Measurements from ENCODE around the gene COL11A2.

COL11A2 gene

DNA sequence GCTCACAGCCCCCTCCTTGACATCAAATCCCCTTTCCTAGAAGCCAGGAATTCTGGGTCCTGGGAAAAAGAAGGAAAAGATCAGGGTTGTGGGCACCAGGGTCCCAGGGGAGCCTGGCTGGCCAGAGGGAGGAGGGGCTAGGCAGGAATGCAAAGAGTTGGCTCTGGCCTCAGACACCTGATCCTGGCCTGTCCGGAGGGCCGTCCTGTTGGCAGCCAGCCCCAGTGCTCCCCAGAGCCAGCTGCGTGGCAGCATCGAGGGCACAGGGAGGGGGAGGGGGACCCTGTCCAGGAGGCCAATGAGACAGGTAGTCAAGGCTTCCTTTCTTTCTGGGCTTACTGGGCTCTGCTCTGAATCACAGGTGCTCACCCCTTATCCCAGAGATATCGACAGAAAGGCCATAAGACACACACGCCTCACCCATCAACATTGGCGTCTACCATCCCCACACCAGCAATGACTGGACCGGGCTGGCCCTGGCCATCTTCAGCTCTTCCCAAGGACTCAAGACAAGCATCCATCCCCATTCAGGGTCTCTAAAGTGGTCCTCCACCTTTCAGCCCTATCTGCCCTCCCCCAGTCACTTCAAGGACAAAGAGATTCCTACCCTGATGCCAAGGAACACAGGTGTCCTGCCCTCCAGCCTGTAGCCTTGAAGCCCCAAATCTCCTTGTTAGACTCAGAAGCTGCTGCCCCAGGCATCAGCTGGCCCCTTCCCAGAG, 723 bp downstream of the COL11A2 start:
- no peak for DNase-seq

DNA sequence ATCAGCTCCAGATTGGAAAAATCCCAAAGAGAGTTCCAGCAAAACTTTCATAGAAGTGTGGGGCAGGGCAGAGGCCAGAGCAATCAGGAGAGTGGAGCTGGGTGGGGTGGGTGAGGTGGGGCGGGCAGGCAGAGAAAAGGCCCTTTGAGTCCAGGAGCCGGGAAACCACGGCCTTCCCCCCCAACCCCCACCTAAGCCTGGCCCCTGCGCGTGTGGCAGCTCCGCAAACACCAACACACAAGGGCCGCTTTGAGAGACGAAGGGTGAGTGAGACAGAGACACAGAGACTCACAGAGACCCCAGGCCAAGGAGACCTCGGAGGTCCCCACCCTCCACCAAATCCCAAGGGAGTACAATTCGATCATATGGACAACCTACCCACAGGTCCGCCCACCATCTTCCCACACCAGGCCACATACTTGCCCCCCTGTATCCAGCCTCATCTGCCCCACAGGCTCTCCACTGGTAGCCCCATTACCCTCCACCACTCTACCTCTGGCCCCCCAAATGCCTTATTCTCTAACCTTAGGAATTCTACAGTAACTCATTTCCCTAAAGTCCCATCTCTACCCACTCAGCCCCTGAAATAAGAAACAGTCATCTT, 1.7 kb downstream of the COL11A2 start:
- no peak for DNase-seq

DNA sequence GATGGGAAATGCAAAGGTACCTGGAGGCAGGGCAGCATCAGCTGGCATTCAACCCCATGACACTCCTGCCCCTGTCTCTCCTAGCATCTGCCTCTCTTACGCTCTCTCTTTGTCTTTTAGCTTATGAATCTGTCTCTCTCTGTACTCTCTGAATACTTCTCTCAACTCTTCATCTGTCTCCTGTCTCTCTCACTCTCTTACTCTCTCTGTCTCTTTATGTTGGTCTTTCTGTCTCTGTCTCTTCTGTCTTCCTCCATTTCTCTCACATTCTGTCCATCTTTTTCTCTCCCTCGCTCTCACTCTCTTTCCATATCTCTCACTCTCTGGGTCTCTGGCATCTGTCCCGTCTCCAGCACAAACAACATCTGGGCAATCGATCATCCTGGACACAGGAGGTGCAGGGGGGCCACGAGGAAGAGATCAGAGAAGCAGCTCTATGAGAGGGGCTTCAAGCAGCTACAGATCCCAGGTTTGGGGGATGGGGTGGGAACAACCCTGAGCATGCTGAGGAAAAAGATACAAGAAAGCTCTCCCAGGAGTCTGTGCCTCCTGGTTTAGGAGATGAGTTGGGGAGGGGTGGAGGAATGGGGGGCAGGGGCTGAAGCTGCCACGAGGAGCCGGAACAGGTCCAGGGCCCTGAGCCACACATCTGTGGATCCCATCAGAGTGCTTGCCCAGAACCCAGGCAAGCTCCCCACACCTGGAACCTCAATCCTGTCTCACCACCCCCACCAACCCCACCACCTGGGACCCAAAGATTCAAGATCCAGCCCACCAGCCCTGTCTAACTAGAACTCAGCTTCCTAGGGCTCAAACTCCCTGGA, 2.4 kb downstream of the COL11A2 start:
- no peak for DNase-seq

DNA sequence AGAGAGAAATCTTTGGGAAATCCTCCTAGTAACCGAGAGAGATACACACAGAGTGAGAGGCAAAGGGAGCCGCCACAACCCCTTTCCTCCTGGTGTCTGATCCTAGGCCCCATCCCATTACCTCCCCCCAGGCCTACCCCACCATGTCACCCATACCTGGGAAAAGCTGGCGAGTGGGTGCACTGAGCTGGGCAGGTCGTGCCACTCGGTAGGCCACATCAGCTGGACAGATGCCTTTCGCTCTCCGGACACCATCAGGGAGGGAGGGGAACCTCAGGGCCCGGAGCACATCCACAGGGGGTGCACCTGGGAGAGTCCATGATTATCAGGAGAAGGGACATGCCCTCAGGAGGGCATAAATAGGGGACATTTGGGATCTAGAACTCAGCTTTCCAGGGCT, 3.1 kb downstream of the COL11A2 start:
- no peak for DNase-seq

DNA sequence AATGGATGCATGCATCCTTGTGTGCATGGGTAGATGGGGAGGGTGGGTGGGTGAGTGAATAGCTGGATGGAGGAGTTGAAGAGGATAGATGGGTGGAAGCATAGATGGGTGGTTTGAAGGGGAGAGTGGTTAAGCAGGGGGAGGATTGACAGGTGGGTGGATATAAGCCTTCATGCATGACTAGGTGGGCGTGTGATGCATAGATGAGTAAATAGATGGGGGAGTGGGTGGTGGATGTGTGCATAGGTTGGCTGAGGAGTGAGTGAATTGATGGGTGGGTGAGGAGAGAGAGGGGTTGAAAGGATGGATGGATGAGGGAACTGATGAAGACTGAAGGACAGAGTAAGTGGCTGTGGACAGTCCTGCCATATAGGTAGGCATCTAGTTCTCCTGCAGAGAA, 4.5 kb downstream of the COL11A2 start:
- DNase-seq = no peak

DNA sequence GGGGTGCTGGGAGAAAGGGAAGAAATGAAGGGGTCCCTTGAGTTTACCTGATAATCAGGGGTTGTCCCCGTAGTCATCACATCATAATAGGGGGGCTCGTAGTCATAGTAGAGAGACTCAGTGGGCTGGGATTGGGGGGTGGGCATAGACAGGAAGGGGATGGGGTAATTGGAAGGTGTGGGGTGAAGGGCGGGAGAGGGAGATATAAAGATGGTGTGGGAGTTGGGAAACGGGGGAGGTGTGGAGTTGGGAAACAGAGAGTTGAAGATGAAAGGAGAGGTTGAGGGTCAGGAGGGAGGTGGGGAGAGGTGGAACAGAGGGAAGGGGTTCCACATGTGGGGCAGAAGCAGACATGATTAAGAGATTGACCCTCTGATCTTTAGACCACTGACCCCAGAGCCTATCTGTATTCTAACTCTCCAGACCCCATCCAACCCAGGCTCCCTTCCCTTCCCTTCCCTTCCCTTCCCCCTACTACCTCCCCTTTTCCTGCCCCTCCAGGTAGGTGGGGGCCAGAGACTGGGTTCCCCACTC, 6.5 kb downstream of the COL11A2 start:
- DNase-seq = no peak

DNA sequence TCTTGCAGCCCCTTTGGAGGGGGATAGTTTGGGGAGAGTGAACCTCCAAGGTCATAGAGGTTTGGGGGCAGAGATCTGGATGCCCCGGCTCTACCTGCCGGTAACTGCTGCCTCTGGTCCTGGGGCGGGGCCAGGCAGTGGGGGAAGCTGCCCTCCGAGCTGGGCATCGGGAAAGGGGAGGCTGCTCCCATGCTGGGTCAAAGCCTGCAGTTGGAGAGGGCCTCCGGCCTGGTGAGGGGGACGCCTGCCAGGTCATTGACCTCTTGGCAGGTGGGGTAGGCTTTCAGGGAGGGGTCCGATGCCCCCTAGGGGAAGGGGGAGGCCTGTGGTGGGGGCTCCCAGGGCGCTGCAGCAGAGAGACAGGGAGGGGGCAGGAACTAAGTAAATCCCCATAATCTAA, 7.1 kb downstream of the COL11A2 start:
- no peak for DNase-seq

DNA sequence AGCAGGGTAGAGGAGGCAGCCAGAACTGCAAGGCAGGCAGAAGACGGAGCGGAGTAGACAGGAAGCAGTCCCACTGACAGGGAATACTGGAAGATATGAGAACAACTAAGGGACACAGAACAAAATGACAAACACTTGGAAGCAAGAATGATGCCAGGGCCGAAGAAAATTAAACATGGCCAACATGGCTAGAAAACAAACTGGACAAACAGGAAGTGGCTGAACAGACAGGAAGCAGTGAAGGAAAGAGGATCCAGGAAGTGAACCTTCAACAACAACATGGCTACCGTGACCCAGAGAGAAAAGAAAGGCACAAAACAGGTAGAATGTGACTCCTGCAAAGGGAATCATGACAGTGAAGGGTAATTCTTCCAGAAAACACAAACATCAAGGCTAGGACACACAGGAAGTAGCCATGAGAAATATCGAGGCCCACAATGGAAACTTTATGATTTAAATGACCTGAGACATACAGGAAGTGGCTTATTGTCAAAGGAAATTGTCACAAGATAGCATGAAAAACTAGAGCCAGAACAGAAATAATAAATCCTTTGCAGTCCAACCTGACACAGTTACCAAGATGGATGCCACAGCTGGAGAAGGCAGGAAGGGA, 9.1 kb downstream of the COL11A2 start:
- no peak for DNase-seq

DNA sequence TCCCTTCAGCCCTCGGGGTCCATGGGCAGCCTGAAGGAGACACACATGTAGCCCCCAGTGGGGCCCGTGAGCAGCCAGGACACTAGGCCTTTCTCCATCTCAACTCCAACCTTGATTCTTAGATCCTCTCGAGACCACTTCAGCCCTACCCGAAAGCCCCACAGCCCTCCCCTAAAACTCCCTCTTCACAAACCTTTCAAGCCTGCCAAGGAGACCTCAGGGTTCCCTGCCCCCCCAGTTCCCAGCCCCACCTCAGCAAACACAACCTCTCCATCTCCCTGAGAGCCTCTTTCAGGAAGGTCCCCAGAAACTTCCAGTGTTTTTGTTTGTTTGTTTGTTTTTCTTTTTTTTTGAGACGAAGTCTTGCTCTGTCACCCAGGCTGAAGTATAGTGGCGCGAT, 11.1 kb downstream of the COL11A2 start:
- DNase-seq = no peak

DNA sequence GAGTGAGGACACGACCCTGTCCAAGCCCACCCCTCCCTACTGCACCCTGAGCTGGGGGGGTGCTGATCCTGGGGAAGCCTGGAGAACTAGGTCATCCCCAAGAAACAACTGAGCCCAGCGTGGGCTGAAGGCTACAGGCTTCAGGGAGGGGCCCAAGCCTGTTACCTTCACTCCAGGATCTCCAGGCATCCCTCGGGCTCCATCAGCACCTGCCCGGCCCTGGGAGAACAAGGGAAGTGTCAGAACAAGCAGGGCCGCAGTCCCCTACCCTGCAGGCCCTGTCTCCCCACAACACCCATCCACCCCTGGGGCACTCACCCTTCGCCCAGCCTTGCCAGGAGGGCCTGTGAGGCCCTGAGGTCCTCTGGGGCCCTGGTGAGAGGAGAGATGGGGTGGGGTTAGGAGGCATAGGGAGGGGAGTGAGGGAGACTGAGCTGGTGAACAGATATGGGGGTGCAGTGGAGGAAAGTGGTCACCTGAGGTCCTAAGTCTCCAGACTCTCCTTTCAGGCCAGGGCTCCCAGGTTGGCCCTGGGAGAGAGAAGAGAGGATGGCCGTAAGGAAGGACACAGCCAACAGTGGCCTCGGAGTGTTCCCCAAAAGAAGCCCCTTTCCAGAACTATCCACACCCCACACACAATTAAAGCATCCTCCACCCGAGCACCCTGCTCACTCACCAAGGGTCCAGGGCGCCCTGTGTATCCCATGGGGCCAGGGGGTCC, 13.4 kb downstream of the COL11A2 start:
- no peak for DNase-seq

DNA sequence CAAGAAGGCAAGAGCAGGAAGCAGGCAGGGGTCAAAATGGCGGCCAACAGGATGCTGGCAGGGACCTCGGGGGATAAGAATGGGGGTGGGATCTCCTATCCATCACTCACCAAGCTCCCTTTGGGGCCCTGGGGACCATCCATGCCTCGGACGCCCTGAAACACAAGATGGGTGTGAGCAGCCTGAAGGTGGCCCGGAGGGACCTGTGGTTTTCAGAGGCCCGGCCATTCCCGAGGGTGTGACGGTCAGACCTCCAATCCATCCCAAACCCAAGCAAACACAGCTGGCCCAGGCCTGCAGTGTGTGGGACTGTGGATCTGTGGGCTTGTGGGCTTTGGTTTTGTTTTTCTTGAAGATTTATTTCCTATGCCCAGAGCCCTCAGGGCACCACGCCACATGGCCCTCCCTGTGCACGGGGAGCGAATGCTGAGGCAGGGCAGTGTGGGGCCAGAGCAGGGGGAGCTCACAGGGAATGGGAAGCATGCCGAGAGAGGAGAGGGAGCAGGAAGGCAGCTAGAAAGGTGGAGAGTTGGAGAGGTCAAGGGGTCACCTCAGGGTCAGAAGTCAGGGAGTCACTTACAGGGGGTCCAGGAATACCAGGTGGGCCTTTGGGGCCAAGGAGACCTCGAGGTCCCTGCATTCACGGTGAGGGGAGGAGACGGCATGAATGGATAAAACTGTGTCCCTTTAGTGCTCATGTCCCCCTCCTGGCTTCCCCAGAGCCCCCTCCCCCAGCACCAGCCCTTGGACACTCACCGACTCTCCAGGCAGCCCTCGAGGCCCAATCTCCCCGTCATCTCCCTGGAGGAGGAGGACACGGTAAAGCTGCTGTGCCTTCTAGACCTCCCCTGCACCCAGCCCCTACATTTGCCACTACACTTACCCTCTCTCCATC, 14.5 kb downstream of the COL11A2 start:
- DNase-seq = no peak

DNA sequence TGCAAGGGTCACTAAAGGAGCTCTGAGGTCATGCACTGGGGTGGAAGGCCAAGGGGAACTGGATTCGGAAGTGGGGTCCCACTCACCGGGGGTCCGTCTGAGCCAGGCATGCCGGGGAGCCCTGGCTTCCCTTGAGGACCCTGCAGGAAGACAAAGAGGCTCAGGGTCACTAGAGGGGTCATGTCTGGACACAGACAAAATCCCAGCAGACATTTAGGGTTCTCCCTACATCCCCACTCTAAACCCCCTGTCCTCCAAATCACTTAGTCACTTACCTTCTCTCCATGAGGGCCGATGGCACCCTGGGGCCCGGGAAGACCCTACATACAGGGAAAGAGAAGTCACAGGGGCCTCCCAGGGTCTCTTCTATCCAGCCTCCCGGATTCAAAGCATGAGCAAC, 15.4 kb downstream of the COL11A2 start:
- DNase-seq = no peak

DNA sequence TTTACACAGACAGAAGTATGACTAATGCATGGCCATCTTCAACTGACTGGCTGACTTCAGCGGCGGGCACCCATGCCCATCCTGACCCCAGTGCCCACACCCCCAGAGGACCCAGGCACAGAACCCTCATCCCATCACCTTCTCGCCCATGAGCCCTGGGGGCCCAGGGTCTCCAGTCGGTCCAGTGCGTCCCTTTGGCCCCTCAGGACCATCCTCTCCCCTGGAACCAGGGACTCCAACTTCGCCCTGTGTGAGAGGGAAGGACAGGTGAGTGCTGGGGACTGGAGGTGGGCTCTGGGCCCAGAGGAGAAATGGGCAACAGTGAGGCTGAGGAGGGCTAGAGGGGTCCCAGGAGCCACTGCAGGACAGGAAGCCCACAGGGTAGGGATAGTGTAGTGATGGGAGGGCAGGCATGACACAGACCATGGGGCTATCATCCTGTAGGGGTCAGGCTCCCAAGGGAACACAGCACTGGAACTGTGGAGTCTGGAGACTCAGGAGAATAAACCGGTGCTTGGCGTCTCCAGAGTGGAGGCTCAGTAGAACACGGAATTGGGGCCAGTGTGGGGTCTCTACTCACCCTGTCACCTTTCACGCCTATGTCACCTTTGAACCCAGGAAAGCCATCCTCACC, 16.7 kb downstream of the COL11A2 start:
- no peak for DNase-seq

DNA sequence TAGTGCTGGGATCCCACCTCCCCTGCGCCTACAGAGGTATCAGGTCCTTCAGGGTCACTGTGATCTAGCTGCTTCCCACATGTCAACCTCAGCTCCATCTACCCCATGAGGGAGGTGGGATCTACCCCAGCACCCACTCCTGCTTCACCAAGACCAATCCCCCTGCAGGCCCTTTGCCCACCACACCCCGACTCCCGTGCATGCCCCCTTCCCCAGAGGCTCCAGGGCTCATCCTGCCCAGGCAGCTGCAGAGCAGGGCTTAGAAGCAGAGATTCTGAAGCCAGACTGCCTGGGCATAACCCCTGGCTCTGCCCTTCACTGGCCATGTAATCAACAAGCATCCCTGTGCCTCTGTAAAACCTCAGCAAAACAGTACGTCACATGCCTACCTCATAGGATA, 17.5 kb downstream of the COL11A2 start:
- no peak for DNase-seq

DNA sequence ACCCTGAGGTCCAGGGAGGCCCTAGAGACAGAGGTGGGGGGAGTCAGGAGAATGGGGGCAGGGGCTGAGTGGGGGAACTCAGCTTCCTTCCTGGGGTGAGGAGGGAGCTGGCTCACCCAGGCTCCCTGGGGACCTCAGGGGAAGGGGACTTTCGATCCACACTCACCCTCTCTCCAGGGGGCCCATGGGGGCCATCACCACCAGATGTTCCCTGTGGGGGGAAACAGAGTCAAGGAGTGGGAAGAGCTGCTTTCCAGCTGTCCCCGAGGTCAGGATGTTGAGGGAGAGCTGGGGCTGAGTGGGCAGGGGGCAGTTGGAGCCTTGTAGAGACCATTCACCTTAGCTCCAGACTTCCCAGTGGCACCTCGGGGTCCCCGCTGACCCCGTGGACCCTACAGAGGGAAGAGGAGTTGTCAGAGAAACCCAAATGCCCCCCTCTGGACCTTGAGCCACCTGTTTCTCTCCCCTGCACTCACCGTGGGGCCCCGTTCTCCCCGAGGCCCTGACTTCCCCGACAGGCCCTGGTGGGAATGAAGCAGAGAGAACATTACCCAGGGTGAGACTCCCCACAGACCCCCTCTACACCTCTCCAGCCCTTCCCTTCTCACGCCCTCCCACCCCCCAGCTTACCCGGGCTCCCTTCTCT, 18.6 kb downstream of the COL11A2 start:
- DNase-seq = no peak

DNA sequence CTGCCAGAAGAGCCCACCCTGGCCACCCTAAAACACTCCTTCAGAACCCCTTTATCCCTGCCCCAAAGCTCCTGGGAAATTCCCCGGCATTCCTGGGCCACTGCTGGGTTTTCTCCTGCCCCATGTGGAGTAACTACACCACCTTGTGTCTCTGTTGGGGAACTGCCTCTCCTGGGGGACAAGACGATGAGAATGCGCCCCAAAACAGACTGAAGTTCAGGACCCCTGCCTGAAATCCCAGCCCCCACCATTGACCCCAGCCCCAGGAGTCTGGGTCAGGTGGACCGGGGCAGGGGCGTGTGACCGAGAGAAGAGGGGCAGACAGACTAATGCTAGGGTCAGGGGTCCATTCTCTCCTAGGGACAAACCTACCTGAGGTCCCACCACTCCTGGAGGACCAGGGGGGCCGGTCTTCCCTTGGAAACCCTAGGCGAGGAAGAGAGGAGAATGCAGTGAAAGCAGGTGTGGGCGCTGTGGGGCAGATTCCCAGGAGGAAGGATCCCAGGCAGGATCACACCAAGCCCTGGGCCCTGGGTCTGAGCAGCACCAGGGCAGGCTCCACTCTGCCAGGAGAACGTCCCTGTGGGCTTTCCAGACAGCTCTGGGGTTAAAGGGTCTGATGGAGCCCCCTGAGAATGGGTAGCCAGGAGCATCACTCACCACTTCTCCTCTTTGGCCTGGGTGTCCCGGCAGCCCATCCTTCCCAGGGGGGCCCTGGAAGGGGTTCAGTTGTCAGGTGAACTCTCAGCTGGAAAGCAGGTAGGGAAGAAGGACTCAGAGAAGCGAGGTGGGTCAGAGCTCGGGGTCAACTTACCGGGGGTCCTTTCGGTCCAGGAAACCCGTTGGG, 19.4 kb downstream of the COL11A2 start:
- peak; percentile 22 for DNase-seq

DNA sequence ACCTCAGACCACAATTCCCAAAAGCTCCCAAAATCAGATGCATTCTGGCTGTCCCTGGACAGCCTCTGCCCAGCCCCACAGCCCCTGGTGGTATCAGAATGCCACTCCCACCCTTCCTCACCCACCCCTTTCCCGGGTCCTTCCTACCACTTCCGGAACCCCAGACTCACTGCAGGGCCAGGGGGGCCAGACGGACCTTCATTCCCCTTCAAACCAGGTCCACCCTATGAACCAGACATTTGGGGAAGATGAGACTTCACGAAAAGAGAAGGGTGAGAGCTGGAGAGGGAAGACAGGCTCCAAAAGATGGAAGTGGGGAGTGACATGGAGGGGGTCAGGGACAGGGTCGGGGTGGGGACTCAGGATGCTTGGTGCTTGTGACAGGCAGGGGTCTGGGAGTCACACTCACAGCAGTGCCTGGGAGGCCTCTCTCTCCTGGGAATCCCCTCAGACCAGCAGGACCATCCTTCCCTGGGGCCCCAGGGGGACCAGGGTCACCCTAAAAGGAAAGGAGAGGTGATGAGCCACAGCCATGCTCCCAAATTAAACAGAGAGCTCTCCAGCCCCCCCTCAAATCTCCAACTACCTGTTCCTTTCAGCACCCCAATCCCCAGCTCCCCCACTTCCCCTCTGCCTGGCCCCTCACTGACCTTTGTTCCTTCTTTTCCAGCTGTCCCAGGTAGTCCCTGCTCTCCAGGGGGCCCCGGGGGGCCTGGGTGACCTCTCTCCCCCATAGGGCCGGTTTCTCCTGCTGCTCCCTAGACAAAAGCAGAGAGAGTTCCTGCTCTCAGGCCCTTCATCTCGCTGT, 20.2 kb downstream of the COL11A2 start:
- no peak for DNase-seq

DNA sequence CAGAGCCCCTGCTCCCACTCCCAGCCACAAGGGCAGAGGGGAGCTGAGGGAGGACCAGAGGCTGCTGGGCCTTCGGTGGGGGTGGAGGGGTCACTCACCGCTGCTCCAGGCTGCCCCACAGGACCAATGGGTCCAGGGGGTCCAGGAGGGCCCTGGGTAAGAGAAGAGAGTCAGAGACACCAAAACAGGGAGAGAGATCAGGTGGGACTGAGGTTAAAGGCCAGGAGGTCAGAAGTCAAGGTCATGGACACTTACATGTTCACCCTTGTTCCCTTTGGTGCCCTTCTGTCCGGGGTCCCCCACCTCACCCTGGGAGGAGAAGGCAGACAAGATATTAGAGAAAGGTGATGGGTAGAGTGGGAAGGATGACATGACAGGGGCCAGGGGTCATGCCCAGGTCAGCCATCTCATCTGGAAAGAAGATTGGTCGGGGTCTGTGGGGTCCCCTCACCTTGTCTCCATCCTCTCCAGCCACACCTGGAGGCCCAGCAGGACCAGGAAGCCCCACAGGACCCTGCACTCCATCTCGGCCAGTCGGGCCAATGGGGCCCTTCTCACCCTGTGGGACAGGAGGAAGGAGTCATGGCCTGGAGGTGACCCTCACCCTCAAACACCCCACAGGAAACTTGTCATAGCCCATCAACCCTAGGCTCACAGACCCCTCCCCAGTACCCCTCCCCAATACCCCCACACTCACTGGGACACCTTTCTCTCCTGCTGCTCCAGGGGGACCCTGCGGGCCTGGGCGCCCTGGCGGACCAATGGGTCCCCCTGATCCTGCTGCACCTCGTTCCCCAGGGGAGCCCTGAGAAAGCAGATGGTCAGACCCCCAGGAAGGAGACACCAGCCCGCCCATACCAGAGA, 21.0 kb downstream of the COL11A2 start:
- no peak for DNase-seq

Measured in fibroblast of skin of right quadriceps (primary cell).